ENCODE data around the gene BCAS3.

The BCAS3 gene

DNA sequence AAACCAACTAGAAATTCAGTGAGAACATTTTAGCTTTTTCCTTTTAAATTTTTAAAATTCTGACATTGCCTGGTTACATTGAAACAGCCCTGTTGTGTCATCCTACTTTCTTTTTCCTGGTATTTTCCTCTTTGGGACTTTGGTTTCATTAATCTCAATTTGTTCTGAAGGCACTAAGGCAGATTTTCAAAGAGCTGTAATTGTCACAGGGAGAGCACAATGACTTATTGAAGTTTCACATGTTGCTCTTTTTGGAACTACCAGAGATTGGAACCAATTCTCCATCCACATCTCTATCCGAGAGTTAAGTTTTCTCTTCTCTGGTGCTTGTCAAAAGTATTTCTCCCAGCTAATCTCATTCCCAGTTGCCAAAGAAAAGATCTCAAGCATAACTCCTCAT, 577.3 kb downstream of the BCAS3 start:
- no peak overlapping the region for H3K9ac ChIP-seq (ENCODE audit: low read length in 2 of 2)
- peaks cover 15% of the 10 kb centered on the region for H3K4me1 ChIP-seq (ENCODE audit: control insufficient read depth, insufficient read depth, low read length)
- H3K27ac ChIP-seq (ENCODE audit: low read length): no peak overlapping the region
- no peak overlapping the region for H3K4me3 ChIP-seq (ENCODE audit: low read length in 2 of 2)
- H3K27me3 ChIP-seq (ENCODE audit: control insufficient read depth in 1 of 2, insufficient read depth in 2 of 2, low read length in 2 of 2): no peaks in the 10 kb centered on the region
- no peaks in the 10 kb centered on the region for H3K36me3 ChIP-seq (ENCODE audit: control insufficient read depth in 2 of 2, insufficient read depth in 2 of 2, low read length in 2 of 2)
- H3K9me3 ChIP-seq (ENCODE audit: control insufficient read depth in 2 of 2, low read length in 2 of 2): no peaks in the 10 kb centered on the region

DNA sequence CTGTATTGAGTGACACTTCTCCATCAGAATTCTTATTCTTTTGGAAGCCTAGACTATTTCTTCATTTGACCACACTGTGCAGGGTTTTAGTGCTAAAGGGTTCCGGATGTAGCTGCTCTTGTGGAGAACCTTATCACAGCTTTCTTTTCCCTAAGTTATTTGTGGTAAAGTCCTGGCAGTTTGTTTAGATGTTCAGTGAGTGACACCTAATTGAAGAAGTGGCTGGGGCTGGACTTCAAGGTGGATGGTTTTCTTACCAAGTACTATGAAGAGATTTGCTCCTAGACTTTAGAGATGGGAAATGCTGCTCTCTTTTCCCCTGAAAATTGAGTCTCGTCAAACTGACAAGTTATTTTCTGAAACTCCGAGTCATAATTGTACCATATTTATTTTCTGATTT, 578.0 kb downstream of the BCAS3 start:
- no peak overlapping the region for H3K27ac ChIP-seq (ENCODE audit: low read length)

DNA sequence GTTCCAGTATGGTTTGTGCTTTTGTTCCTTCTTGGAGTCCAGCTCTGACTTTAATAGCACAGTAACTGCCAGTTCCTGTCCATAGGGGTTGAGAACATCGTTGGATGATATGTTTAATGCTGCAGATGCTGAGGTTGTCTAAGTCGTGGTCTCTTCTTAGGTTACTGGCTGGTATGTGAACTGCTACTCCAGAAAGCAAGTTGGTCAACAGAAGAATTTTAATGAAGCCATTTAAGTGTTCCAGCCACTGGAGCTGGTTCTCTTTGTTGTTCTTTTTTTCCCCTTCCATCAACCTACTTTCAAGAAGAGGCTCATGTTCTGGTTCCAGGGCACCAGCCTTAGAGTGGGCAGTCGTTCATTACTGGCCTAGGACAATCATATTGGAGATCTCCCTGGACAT, 581.7 kb downstream of the BCAS3 start:
- H3K4me3 ChIP-seq (ENCODE audit: low read length in 2 of 2): no peak overlapping the region
- H3K27me3 ChIP-seq (ENCODE audit: control insufficient read depth in 1 of 2, insufficient read depth in 2 of 2, low read length in 2 of 2): no peaks in the 10 kb centered on the region
- no peak overlapping the region for H3K27ac ChIP-seq (ENCODE audit: low read length)
- H3K4me1 ChIP-seq (ENCODE audit: control insufficient read depth, insufficient read depth, low read length): no peaks in the 10 kb centered on the region
- no peak overlapping the region for H3K9ac ChIP-seq (ENCODE audit: low read length in 2 of 2)
- no peaks in the 10 kb centered on the region for H3K36me3 ChIP-seq (ENCODE audit: control insufficient read depth in 2 of 2, insufficient read depth in 2 of 2, low read length in 2 of 2)
- no peaks in the 10 kb centered on the region for H3K9me3 ChIP-seq (ENCODE audit: control insufficient read depth in 2 of 2, low read length in 2 of 2)

More for the DNA sequence above, 578.0 kb downstream of the BCAS3 start:
- Histone ChIP-seq H3K36me3 (ENCODE audit: control insufficient read depth in 2 of 2, insufficient read depth in 2 of 2, low read length in 2 of 2) (no peaks in the 10 kb centered on the region), H3K9me3 (ENCODE audit: control insufficient read depth in 2 of 2, low read length in 2 of 2) (no peaks in the 10 kb centered on the region), H3K4me1 (ENCODE audit: control insufficient read depth, insufficient read depth, low read length) (peaks cover 15% of the 10 kb centered on the region), H3K9ac (ENCODE audit: low read length in 2 of 2) (no peak overlapping the region), H3K27me3 (ENCODE audit: control insufficient read depth in 1 of 2, insufficient read depth in 2 of 2, low read length in 2 of 2) (no peaks in the 10 kb centered on the region), H3K4me3 (ENCODE audit: low read length in 2 of 2) (no peak overlapping the region)

DNA sequence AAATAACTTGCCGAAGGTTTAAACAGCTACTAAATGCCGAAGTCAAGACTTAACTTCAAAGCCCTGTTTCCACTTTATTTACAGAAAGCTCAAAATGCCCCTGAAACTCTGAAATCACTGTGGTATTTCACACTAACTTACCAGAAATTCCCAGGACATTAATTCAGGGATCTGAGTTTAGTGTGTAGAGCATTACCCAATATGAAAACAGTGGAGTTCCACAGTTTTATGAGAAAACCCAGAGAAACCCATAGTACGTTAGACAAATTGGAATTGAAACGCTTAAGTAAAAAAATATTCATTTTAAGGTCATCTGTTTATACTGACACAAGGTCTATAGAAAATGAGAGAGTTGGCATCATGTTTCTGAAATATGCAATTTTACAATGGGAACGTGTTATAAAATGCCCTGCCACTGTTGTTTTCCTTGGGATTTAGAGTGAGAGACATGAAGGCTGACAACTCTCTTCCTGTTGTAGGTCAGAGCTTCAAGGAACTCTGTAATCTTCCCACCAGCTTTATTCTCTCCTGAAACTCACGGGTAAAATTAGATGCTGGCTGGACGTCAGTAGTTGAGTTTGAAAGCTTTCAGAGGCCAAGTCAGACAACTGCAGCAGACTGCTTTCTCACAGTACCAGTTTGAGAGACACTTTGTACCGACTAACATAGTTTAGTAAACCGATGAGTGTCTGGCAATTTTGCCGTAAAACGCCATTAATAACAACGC, 582.6 kb downstream of the BCAS3 start:
- Histone ChIP-seq H3K4me3 (ENCODE audit: low read length in 2 of 2) (no peak overlapping the region), H3K27ac (ENCODE audit: low read length) (no peak overlapping the region), H3K36me3 (ENCODE audit: control insufficient read depth in 2 of 2, insufficient read depth in 2 of 2, low read length in 2 of 2) (no peaks in the 10 kb centered on the region), H3K9ac (ENCODE audit: low read length in 2 of 2) (no peak overlapping the region), H3K4me1 (ENCODE audit: control insufficient read depth, insufficient read depth, low read length) (no peaks in the 10 kb centered on the region), H3K27me3 (ENCODE audit: control insufficient read depth in 1 of 2, insufficient read depth in 2 of 2, low read length in 2 of 2) (no peaks in the 10 kb centered on the region), H3K9me3 (ENCODE audit: control insufficient read depth in 2 of 2, low read length in 2 of 2) (no peaks in the 10 kb centered on the region)

DNA sequence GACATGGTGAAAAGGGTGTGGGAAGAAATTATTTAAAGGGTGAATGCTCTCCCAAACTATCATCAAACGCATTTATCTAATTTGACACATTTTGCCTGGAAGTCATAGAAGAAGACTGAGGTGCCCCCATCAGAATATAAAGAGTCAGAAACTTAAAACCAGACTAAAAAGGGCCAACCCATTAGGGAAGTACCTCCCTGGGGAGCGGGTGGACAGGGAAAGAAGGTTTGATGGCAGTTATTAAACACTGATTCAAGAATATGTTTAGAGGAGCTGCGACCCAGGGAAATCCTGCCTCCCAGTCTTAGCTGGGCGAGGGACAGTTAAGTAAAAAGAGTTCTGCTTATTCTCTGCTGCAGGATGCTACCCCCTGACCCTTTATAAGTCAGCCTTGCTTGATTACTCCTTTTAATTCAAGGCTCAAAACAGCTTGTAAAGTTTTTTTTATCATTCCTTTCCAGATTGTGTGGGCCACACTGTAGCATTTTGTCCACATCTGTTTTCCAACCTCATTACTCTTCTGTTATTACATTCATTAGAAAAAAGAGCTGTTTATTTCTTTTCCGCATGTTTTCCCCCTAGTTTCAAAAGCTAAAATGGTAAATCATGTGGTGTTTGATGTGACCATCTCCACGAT, 583.5 kb downstream of the BCAS3 start:
- Histone ChIP-seq H3K27ac (ENCODE audit: low read length) (no peak overlapping the region), H3K9ac (ENCODE audit: low read length in 2 of 2) (no peak overlapping the region), H3K4me3 (ENCODE audit: low read length in 2 of 2) (no peak overlapping the region), H3K27me3 (ENCODE audit: control insufficient read depth in 1 of 2, insufficient read depth in 2 of 2, low read length in 2 of 2) (no peaks in the 10 kb centered on the region), H3K4me1 (ENCODE audit: control insufficient read depth, insufficient read depth, low read length) (no peaks in the 10 kb centered on the region), H3K36me3 (ENCODE audit: control insufficient read depth in 2 of 2, insufficient read depth in 2 of 2, low read length in 2 of 2) (no peaks in the 10 kb centered on the region), H3K9me3 (ENCODE audit: control insufficient read depth in 2 of 2, low read length in 2 of 2) (no peaks in the 10 kb centered on the region)

DNA sequence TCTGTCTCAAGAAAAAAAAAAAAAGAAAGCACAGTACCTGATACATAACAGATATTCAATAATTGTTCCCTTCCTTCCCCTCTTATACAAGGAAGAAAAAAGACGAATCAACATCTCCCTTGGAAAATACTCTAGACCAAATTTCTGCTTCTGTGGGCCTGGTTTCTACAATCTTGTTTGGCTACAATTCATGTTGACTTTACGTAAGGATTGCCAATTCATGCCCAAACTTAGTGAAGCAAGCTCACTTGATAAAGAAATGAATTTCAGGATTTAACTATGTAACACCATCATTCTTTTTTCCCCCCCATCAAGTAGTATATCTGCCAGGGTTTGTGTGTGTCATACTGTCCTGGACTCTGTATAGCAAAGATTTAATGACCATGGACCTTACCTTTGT, 587.7 kb downstream of the BCAS3 start:
- Histone ChIP-seq H3K9ac (ENCODE audit: low read length in 2 of 2) (no peak overlapping the region), H3K9me3 (ENCODE audit: control insufficient read depth in 2 of 2, low read length in 2 of 2) (no peaks in the 10 kb centered on the region), H3K27ac (ENCODE audit: low read length) (no peak overlapping the region), H3K36me3 (ENCODE audit: control insufficient read depth in 2 of 2, insufficient read depth in 2 of 2, low read length in 2 of 2) (no peaks in the 10 kb centered on the region), H3K27me3 (ENCODE audit: control insufficient read depth in 1 of 2, insufficient read depth in 2 of 2, low read length in 2 of 2) (no peaks in the 10 kb centered on the region), H3K4me1 (ENCODE audit: control insufficient read depth, insufficient read depth, low read length) (no peaks in the 10 kb centered on the region), H3K4me3 (ENCODE audit: low read length in 2 of 2) (no peak overlapping the region)

DNA sequence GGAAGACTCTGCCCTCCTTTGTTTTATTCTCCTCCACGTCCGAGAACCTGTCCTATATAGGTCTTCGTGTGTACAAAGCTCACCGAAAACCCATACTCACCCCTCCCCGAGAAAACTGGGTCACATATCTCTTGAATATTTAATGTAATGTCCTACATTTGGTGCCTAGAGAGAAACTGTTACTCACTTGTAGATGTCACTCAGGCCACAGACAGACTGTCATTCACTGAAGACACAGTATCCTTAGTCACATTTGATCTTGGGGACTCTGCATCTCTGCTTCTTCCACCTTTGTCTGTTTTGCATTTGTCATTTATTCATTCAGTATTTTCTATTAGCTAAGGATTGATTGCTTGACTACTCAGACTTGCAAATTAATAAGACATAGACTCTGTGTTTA, 590.2 kb downstream of the BCAS3 start:
- no peaks in the 10 kb centered on the region for H3K36me3 ChIP-seq (ENCODE audit: control insufficient read depth in 2 of 2, insufficient read depth in 2 of 2, low read length in 2 of 2)

DNA sequence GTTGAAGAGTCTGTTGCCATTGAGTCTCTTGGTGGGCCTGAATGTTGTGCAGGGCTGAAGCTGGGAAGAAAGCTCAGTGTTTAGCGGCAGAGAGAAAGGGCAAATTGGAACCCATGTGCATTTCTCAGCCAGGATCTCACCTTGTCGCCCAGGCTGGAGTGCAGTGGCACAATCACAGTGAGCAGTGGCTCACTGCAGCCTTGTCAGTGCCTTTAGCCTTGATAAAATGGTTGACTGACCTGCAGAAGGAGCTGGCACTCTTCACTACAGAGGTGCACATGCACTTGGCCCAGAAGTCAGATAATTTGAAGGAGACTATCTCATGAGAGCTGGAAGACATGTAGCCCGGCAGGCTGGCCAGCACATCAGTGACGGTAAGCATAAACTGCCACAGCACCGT, 597.7 kb downstream of the BCAS3 start:
- no peak overlapping the region for H3K4me3 ChIP-seq (ENCODE audit: low read length in 2 of 2)
- H3K27me3 ChIP-seq (ENCODE audit: control insufficient read depth in 1 of 2, insufficient read depth in 2 of 2, low read length in 2 of 2): no peaks in the 10 kb centered on the region
- no peaks in the 10 kb centered on the region for H3K9me3 ChIP-seq (ENCODE audit: control insufficient read depth in 2 of 2, low read length in 2 of 2)
- H3K27ac ChIP-seq (ENCODE audit: low read length): no peak overlapping the region
- H3K36me3 ChIP-seq (ENCODE audit: control insufficient read depth in 2 of 2, insufficient read depth in 2 of 2, low read length in 2 of 2): no peaks in the 10 kb centered on the region
- H3K4me1 ChIP-seq (ENCODE audit: control insufficient read depth, insufficient read depth, low read length): no peaks in the 10 kb centered on the region
- H3K9ac ChIP-seq (ENCODE audit: low read length in 2 of 2): no peak overlapping the region

More for the DNA sequence above, 590.2 kb downstream of the BCAS3 start:
- Histone ChIP-seq H3K4me1 (ENCODE audit: control insufficient read depth, insufficient read depth, low read length) (no peaks in the 10 kb centered on the region), H3K9ac (ENCODE audit: low read length in 2 of 2) (no peak overlapping the region), H3K27ac (ENCODE audit: low read length) (no peak overlapping the region), H3K9me3 (ENCODE audit: control insufficient read depth in 2 of 2, low read length in 2 of 2) (no peaks in the 10 kb centered on the region), H3K4me3 (ENCODE audit: low read length in 2 of 2) (no peak overlapping the region), H3K27me3 (ENCODE audit: control insufficient read depth in 1 of 2, insufficient read depth in 2 of 2, low read length in 2 of 2) (no peaks in the 10 kb centered on the region)

DNA sequence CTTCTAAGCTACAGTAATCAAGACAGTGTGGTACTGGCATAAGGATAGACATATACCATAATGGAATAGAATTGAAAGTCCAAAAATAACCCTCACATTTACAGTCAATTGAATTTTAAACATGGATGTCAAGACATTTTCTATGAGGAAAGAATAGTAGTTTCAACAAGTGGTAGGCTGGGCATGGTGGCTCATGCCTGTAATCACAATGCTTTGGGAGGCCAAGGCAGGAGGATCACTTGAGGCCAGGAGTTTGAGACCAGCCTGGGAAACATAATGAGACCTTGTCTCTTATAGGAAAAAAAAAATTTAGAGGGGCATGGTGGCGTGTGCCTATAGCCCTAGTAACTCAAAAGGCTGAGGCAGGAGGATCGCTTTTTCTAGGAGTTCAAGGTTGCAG, 599.2 kb downstream of the BCAS3 start:
- no peaks in the 10 kb centered on the region for H3K9me3 ChIP-seq (ENCODE audit: control insufficient read depth in 2 of 2, low read length in 2 of 2)
- H3K9ac ChIP-seq (ENCODE audit: low read length in 2 of 2): no peak overlapping the region
- no peaks in the 10 kb centered on the region for H3K36me3 ChIP-seq (ENCODE audit: control insufficient read depth in 2 of 2, insufficient read depth in 2 of 2, low read length in 2 of 2)
- no peak overlapping the region for H3K4me3 ChIP-seq (ENCODE audit: low read length in 2 of 2)
- H3K27ac ChIP-seq (ENCODE audit: low read length): no peak overlapping the region
- H3K4me1 ChIP-seq (ENCODE audit: control insufficient read depth, insufficient read depth, low read length): no peaks in the 10 kb centered on the region
- no peaks in the 10 kb centered on the region for H3K27me3 ChIP-seq (ENCODE audit: control insufficient read depth in 1 of 2, insufficient read depth in 2 of 2, low read length in 2 of 2)

DNA sequence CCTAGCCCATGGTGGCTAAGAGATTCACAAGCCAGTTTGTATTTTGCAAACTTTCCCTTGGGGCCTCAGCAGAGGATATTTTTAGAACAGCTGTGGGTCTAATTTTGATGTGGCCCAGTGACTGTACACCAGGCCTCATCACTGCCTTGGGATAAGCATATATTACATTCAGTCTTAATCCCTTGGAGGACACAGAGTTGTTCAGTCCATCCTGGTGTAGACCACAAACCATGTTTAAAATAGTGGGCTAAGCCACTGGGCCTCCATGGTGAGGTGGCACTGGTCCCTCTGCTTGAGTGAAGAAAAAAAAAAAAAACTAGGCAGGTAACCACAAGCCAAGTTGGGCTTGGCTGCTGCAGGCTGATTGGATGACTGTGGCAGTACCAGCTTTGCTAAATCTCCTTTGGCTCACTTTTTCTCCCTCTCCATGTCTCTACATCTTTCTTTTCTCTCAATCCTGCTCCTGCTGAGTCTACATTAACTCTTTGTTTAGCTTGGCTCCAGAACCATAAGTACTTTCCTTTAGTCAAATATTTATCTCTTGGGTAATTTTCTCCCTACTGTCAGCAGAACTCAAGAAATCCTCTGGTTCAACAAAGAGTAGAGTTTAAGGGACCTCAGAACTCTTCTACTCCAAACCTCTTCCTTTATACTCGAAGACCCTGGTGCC, 602.0 kb downstream of the BCAS3 start:
- H3K36me3 ChIP-seq (ENCODE audit: control insufficient read depth in 2 of 2, insufficient read depth in 2 of 2, low read length in 2 of 2): no peaks in the 10 kb centered on the region
- H3K9me3 ChIP-seq (ENCODE audit: control insufficient read depth in 2 of 2, low read length in 2 of 2): no peaks in the 10 kb centered on the region
- no peaks in the 10 kb centered on the region for H3K4me1 ChIP-seq (ENCODE audit: control insufficient read depth, insufficient read depth, low read length)
- no peaks in the 10 kb centered on the region for H3K27me3 ChIP-seq (ENCODE audit: control insufficient read depth in 1 of 2, insufficient read depth in 2 of 2, low read length in 2 of 2)
- no peak overlapping the region for H3K27ac ChIP-seq (ENCODE audit: low read length)
- no peak overlapping the region for H3K4me3 ChIP-seq (ENCODE audit: low read length in 2 of 2)
- no peak overlapping the region for H3K9ac ChIP-seq (ENCODE audit: low read length in 2 of 2)

DNA sequence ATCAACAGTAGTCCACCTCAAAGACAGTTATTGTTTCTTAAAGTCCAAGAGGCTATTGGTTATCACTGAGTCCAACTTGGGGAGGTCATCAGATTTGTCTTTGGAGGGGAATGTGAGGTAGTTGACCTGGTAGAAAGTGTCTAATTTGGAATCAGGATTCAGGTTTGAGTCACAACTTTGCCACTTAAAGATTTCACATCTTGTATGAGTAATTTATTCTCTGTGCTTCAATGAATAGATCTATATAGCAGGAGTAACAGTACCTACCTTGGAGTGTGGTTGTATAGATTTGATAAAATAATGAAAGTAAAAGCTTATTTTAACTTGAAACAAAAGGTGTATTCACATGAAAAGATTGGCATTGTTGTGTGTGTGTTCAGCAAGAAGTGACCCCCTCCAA, 602.7 kb downstream of the BCAS3 start:
- Histone ChIP-seq H3K9me3 (ENCODE audit: control insufficient read depth in 2 of 2, low read length in 2 of 2) (no peaks in the 10 kb centered on the region), H3K4me1 (ENCODE audit: control insufficient read depth, insufficient read depth, low read length) (no peaks in the 10 kb centered on the region), H3K27ac (ENCODE audit: low read length) (no peak overlapping the region), H3K36me3 (ENCODE audit: control insufficient read depth in 2 of 2, insufficient read depth in 2 of 2, low read length in 2 of 2) (no peaks in the 10 kb centered on the region), H3K4me3 (ENCODE audit: low read length in 2 of 2) (no peak overlapping the region), H3K9ac (ENCODE audit: low read length in 2 of 2) (no peak overlapping the region), H3K27me3 (ENCODE audit: control insufficient read depth in 1 of 2, insufficient read depth in 2 of 2, low read length in 2 of 2) (no peaks in the 10 kb centered on the region)
